Fibroblast of lung (primary cell): ENCODE measurements around the gene HRG. TPM values are rescaled to one million over a fixed set of nuclear protein-coding genes. Genes with fewer than 3 reads are reported as not detected.
"Not testable (repeated sequence)": the region's sequence is repeated elsewhere in the genome, so short reads cannot be mapped to it uniquely, and the experiment has no call there.

Source experiments
- DNase-seq, 2 donors: peaks; one replicate each; pipeline versions ENCODE4 v3.0.0 to v3.0.0-alpha.2; 2010; ENCODE audit warnings: low read depth in 2 of 2
- H2AFZ ChIP-seq: 2 replicates; pipeline ENCODE4 v1.5.1; 2012; ENCODE audit warnings: low read length, control low read depth, inconsistent platforms
- H3K27ac ChIP-seq: 2 replicates; pipeline ENCODE4 v1.5.1; 2011; ENCODE audit warnings: low read length, control low read depth; ENCODE audit not compliant: insufficient read depth
- H3K27me3 ChIP-seq: 2 replicates; pipeline ENCODE4 v1.5.1; 2011; ENCODE audit warnings: mild to moderate bottlenecking, low read length; ENCODE audit not compliant: control insufficient read depth, insufficient read depth
- H3K36me3 ChIP-seq: 2 replicates; pipeline ENCODE4 v1.5.1; 2011; ENCODE audit warnings: low read length; ENCODE audit not compliant: control insufficient read depth, insufficient read depth
- H3K4me1 ChIP-seq: 2 replicates; pipeline ENCODE4 v1.5.1; 2011; ENCODE audit warnings: low read length; ENCODE audit not compliant: control insufficient read depth, insufficient read depth; ENCODE audit errors: extremely low read depth
- H3K4me2 ChIP-seq: 2 replicates; pipeline ENCODE4 v1.5.1; 2011; ENCODE audit warnings: low read length, control low read depth; ENCODE audit not compliant: insufficient read depth; ENCODE audit errors: extremely low read depth
- H3K4me3 ChIP-seq, 4 experiments: fragments of 200-600 bp in 1 of 4; sonication (generic) in 1 of 4; replicated peaks in 1 of 4; 2 replicates each; pipeline ENCODE4 v1.5.1; 2011 to 2016; ENCODE audit warnings: low read length in 4 of 4, low read depth in 3 of 4, mild to moderate bottlenecking in 3 of 4, control low read depth in 2 of 4, inconsistent platforms in 1 of 4, mixed read lengths in 1 of 4; ENCODE audit not compliant: insufficient read depth in 1 of 4; ENCODE audit errors: control extremely low read depth in 1 of 4
- H3K79me2 ChIP-seq: 2 replicates; pipeline ENCODE4 v1.5.1; 2012; ENCODE audit warnings: mild to moderate bottlenecking, low read length, inconsistent platforms; ENCODE audit not compliant: control insufficient read depth, insufficient read depth
- H3K9ac ChIP-seq: 2 replicates; pipeline ENCODE4 v1.5.1; 2011; ENCODE audit warnings: mild to moderate bottlenecking, low read length, control low read depth; ENCODE audit not compliant: insufficient read depth
- H3K9me3 ChIP-seq: 2 replicates; pipeline ENCODE4 v1.5.1; 2012; ENCODE audit warnings: low read depth, low read length; ENCODE audit not compliant: control insufficient read depth, insufficient read depth
- H4K20me1 ChIP-seq: 2 replicates; pipeline ENCODE4 v1.5.1; 2011; ENCODE audit warnings: low read length; ENCODE audit not compliant: control insufficient read depth, insufficient read depth; ENCODE audit errors: extremely low read depth
- CTCF ChIP-seq, 2 donors: IDR thresholded peaks in 1 of 2; conservative IDR thresholded peaks in 1 of 2; 1 replicate in 1 of 2; 2 replicates in 1 of 2; pipeline ENCODE4 v1.5.1; 2011 to 2012; ENCODE audit warnings: low read length in 2 of 2, control low read depth in 1 of 2, inconsistent platforms in 1 of 2, low read depth in 1 of 2, mild to moderate bottlenecking in 1 of 2
- EZH2 ChIP-seq: IDR thresholded peaks from 2 replicates; pipeline ENCODE4 v1.5.1; 2012; ENCODE audit warnings: low read length, control low read depth, mild to moderate bottlenecking; ENCODE audit errors: missing control alignments
- polyA plus RNA-seq, 2 donors: library from polyadenylated mRNA; depleted of rRNA in 1 of 2; stranded (reverse) in 1 of 2; unstranded in 1 of 2; fragments of >200 nt; gene quantifications; 2 replicates each; pipeline ENCODE4 v1.2.1, GENCODE V29; 2011 to 2012; ENCODE audit warnings: missing spikeins in 1 of 2
- total RNA-seq: library from RNA; depleted of rRNA; stranded (reverse); fragments of >200 nt; gene quantifications from 2 replicates; pipeline ENCODE4 v1.2.1, GENCODE V29; 2014

HRG gene
- total and polyA plus RNA-seq, 2 donors (not counting 1 experiment from before 2014, with no cell fraction given): not detected

GRCh38 chr3:186696522-186696921 is 30.7 kb downstream of the HRG start:
- no peak for TF ChIP-seq CTCF (conservative IDR thresholded peaks at IDR 0.05 in 1 of 2, IDR thresholded peaks at IDR 0.05 in 1 of 2; ENCODE audit: low read depth in 1 of 2, low read length in 2 of 2)
- no peak for TF ChIP-seq EZH2
- H3K9ac ChIP-seq: no peak overlapping the region
- H3K27me3 ChIP-seq: no peaks in the 10 kb centered on the region
- H2AFZ ChIP-seq: no peak overlapping the region
- no peaks in the 10 kb centered on the region for H3K9me3 ChIP-seq
- no peaks in the 10 kb centered on the region for H4K20me1 ChIP-seq
- no peak overlapping the region for H3K27ac ChIP-seq
- no peak for DNase-seq
- H3K4me3 ChIP-seq: no peak overlapping the region
- no peaks in the 10 kb centered on the region for H3K4me1 ChIP-seq
- no peaks in the 10 kb centered on the region for H3K79me2 ChIP-seq
- no peak overlapping the region for H3K4me2 ChIP-seq
- H3K36me3 ChIP-seq: no peaks in the 10 kb centered on the region

- Histone ChIP-seq H3K4me1 (no peaks in the 10 kb centered on the region), H3K9ac (no peak overlapping the region), H3K79me2 (no peaks in the 10 kb centered on the region), H2AFZ (no peak overlapping the region), H4K20me1 (no peaks in the 10 kb centered on the region), H3K4me3 (no peak overlapping the region), H3K36me3 (no peaks in the 10 kb centered on the region), H3K27me3 (no peaks in the 10 kb centered on the region), H3K9me3 (no peaks in the 10 kb centered on the region), H3K27ac (no peak overlapping the region), H3K4me2 (no peak overlapping the region)
- DNase-seq: no peak
- TF ChIP-seq CTCF (conservative IDR thresholded peaks at IDR 0.05 in 1 of 2, IDR thresholded peaks at IDR 0.05 in 1 of 2; ENCODE audit: low read depth in 1 of 2, low read length in 2 of 2) (no peak), EZH2 (no peak)
These were observed 31.7 kb downstream of the HRG start for GRCh38 chr3:186697510-186697909.

- DNase-seq: no peak
- Histone ChIP-seq H3K79me2 (no peaks in the 10 kb centered on the region), H3K4me3 (no peak overlapping the region), H4K20me1 (no peaks in the 10 kb centered on the region), H3K9me3 (no peaks in the 10 kb centered on the region), H3K4me2 (no peak overlapping the region), H3K4me1 (no peaks in the 10 kb centered on the region), H3K9ac (no peak overlapping the region), H3K36me3 (no peaks in the 10 kb centered on the region), H3K27me3 (no peaks in the 10 kb centered on the region), H2AFZ (no peak overlapping the region), H3K27ac (no peak overlapping the region)
- TF ChIP-seq CTCF (conservative IDR thresholded peaks at IDR 0.05 in 1 of 2, IDR thresholded peaks at IDR 0.05 in 1 of 2; ENCODE audit: low read depth in 1 of 2, low read length in 2 of 2) (no peak), EZH2 (no peak)
These were observed 34.5 kb downstream of the HRG start for GRCh38 chr3:186700267-186700666.

- not testable (repeated sequence) for DNase-seq, H2AFZ ChIP-seq, H4K20me1 ChIP-seq, H3K27me3 ChIP-seq, H3K9me3 ChIP-seq, H3K4me3 ChIP-seq, H3K36me3 ChIP-seq, H3K79me2 ChIP-seq, H3K4me1 ChIP-seq, H3K4me2 ChIP-seq, H3K9ac ChIP-seq, H3K27ac ChIP-seq
These were observed 36.6 kb downstream of the HRG start for GRCh38 chr3:186702451-186702850.
